ENCODE data around the gene PRSS8.

Gene PRSS8

DNA sequence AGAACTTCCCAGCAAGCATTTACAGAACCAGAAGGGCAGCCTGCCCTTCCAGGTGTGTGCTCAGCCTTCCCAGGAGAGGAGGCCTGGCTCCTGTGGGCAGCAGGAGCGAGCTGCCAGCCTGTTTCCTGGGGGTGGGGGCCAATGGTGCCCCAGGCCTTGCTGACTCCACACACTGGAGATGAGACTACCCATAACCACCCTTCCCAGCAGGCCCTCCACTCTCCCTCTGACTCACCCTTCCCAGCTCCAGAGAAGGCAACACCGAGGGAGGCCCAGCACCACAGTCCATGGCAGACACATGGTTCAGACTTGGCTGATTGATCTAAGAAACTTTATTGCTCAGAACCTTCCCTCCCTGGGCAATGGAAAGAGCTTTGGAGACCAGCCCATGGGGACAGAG, 45.0 kb downstream of the PRSS8 start:
- Histone ChIP-seq H3K9ac (ENCODE audit: low read depth, low read length) (no peak overlapping the region), H3K27me3 (ENCODE audit: insufficient read depth, low read length) (no peaks in the 10 kb centered on the region), H3K4me1 (ENCODE audit: insufficient read depth, low read length) (0 out of 2 replicates have a peak, but pooled peaks cover 3% of the 10 kb centered on the region), H3K9me3 (ENCODE audit: insufficient read depth, low read depth, low read length) (no peaks in the 10 kb centered on the region), H3K4me3 (ENCODE audit: low read length) (no peak overlapping the region), H3K27ac (ENCODE audit: low read length) (no peak overlapping the region), H3K36me3 (ENCODE audit: insufficient read depth, low read depth, low read length) (peaks cover 24% of the 10 kb centered on the region)

DNA sequence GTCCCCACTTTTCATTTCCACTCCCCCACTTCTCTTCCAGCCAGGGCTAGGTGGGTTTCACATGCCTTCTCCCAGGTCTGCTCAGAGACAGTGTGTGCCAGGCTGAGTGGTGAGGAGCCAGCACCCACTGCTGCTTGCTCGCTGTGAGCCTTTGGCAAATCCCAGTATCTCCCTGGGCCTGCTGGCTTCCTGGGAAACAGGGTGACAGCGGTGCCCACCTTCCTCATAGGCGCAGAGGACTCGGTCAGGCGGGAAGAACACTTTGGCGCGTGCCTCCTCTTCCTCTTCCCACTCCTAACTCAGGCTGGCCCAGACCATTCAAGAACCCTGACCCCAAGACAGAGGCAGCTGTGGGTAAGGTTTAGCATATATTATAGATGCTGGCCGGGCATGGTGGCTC, 46.3 kb downstream of the PRSS8 start:
- no peak overlapping the region for H3K27ac ChIP-seq (ENCODE audit: low read length)
- no peak overlapping the region for H3K4me3 ChIP-seq (ENCODE audit: low read length)
- H3K36me3 ChIP-seq (ENCODE audit: insufficient read depth, low read depth, low read length): peaks cover 24% of the 10 kb centered on the region
- H3K4me1 ChIP-seq (ENCODE audit: insufficient read depth, low read length): 0 out of 2 replicates have a peak, but pooled peaks cover 3% of the 10 kb centered on the region
- no peaks in the 10 kb centered on the region for H3K27me3 ChIP-seq (ENCODE audit: insufficient read depth, low read length)
- H3K9me3 ChIP-seq (ENCODE audit: insufficient read depth, low read depth, low read length): no peaks in the 10 kb centered on the region
- no peak overlapping the region for H3K9ac ChIP-seq (ENCODE audit: low read depth, low read length)

DNA sequence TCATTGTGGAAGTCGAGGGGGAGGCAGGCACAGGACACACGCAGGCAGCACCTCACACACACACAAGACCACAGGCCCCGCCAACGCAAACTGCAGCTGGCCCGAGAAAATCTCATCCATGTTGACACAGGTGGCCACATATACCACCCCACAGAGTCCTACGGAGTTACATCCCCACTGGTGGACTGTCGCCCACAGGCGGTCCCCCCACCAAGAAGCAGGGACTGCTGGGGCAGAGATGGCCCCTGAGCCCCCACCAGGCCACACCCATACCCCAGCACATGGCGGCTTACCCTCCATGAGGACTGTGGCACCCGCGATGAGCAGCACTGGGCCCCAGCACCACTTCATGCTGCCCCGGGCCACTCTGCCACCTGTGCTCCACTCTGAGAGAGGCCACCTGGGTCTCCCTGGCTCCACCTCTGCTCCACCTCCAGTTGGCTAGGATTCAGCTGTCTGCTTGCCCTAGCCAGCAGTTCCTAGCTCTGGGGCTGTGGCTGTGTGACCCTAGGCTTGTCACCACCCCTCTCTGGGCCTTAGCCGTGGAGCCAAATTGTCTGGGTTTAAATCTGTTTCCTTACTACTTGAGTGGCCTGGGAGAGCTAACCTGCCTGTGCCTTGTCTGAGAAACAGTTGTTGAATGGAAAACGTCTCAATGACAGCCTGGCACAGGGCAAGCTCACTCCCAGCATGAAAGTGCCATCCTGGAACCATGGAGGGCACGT, 46.9 kb downstream of the PRSS8 start, which contains the start of gene PRSS53:
PRSS53 (minus strand) TSS at position 485 of the 725 bp plus-strand sequence; CDS start at position 351, 134 bp downstream.
- Histone ChIP-seq H3K4me1 (ENCODE audit: insufficient read depth, low read length) (0 out of 2 replicates have a peak, but pooled peaks cover 3% of the 10 kb centered on the region), H3K9ac (ENCODE audit: low read depth, low read length) (no peak within 1 kb of the TSS), H3K27ac (ENCODE audit: low read length) (no peak within 1 kb of the TSS), H3K27me3 (ENCODE audit: insufficient read depth, low read length) (no peaks in the 10 kb centered on the region), H3K36me3 (ENCODE audit: insufficient read depth, low read depth, low read length) (peaks cover 24% of the 10 kb centered on the region), H3K9me3 (ENCODE audit: insufficient read depth, low read depth, low read length) (no peaks in the 10 kb centered on the region), H3K4me3 (ENCODE audit: low read length) (no peak within 1 kb of the TSS)

DNA sequence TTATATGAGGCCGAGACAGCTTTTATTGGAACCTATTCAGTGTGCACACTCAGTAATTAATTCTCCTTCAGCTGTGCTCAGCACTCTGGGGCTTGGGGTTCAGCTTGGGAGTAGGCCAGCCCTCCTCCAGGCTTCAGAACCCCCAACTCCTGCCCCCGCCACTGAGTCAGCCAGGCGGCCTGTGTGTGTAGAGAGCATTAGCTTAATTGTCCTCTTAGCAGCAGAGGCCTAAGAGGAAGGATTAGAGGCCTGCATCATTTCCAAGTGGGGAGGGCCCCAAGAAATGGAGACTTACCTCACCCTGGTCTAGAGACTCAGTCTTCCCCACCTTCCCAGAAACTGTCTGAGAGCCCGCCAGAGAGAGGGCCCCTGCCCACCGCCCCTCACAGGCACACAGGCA, 47.6 kb downstream of the PRSS8 start:
- no peak overlapping the region for H3K27ac ChIP-seq (ENCODE audit: low read length)
- H3K27me3 ChIP-seq (ENCODE audit: insufficient read depth, low read length): no peaks in the 10 kb centered on the region
- H3K4me3 ChIP-seq (ENCODE audit: low read length): no peak overlapping the region
- no peaks in the 10 kb centered on the region for H3K9me3 ChIP-seq (ENCODE audit: insufficient read depth, low read depth, low read length)
- H3K36me3 ChIP-seq (ENCODE audit: insufficient read depth, low read depth, low read length): peaks cover 30% of the 10 kb centered on the region
- H3K9ac ChIP-seq (ENCODE audit: low read depth, low read length): no peak overlapping the region
- H3K4me1 ChIP-seq (ENCODE audit: insufficient read depth, low read length): no peaks in the 10 kb centered on the region

DNA sequence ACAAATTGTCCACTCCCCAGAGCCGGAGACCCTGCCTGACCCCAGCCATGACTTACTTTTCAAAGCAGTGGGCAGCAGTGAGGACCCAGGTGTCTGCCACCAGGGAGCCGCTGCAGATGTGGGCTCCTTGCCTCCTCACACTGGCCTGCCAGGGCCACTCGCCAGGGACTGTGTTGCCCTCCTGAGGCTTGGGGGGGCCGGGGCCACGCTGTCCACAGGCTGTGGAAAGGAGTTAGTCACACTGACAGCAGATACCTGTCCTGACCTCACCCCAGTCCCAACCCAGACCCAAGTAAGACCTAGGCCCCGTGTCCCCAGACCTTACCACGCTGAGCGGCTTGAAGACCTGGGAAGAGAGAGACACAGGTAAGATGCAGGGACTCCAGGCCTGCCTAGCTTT, 48.0 kb downstream of the PRSS8 start:
- Histone ChIP-seq H3K4me3 (ENCODE audit: low read length) (no peak overlapping the region), H3K27ac (ENCODE audit: low read length) (no peak overlapping the region), H3K9ac (ENCODE audit: low read depth, low read length) (no peak overlapping the region), H3K9me3 (ENCODE audit: insufficient read depth, low read depth, low read length) (no peaks in the 10 kb centered on the region), H3K27me3 (ENCODE audit: insufficient read depth, low read length) (no peaks in the 10 kb centered on the region), H3K4me1 (ENCODE audit: insufficient read depth, low read length) (no peaks in the 10 kb centered on the region), H3K36me3 (ENCODE audit: insufficient read depth, low read depth, low read length) (peaks cover 33% of the 10 kb centered on the region)

DNA sequence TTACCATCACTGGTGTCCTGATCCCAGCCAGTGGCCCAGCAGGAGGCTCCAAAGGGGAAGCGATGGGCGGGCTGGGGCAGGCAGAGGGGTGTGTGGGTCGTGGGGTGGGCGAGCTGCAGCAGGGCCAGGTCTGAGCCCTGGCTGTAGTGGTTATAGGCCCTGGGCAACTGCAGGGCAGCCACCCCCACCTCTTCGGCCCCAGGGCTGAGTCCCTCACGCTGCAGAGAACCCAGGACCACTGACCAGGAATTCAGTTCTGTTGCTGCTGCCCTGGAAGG, 49.0 kb downstream of the PRSS8 start:
- H3K4me1 ChIP-seq (ENCODE audit: insufficient read depth, low read length): no peaks in the 10 kb centered on the region
- H3K9me3 ChIP-seq (ENCODE audit: insufficient read depth, low read depth, low read length): no peaks in the 10 kb centered on the region
- peaks cover 39% of the 10 kb centered on the region for H3K36me3 ChIP-seq (ENCODE audit: insufficient read depth, low read depth, low read length)
- H3K9ac ChIP-seq (ENCODE audit: low read depth, low read length): no peak overlapping the region
- H3K27me3 ChIP-seq (ENCODE audit: insufficient read depth, low read length): no peaks in the 10 kb centered on the region
- no peak overlapping the region for H3K27ac ChIP-seq (ENCODE audit: low read length)
- H3K4me3 ChIP-seq (ENCODE audit: low read length): no peak overlapping the region

DNA sequence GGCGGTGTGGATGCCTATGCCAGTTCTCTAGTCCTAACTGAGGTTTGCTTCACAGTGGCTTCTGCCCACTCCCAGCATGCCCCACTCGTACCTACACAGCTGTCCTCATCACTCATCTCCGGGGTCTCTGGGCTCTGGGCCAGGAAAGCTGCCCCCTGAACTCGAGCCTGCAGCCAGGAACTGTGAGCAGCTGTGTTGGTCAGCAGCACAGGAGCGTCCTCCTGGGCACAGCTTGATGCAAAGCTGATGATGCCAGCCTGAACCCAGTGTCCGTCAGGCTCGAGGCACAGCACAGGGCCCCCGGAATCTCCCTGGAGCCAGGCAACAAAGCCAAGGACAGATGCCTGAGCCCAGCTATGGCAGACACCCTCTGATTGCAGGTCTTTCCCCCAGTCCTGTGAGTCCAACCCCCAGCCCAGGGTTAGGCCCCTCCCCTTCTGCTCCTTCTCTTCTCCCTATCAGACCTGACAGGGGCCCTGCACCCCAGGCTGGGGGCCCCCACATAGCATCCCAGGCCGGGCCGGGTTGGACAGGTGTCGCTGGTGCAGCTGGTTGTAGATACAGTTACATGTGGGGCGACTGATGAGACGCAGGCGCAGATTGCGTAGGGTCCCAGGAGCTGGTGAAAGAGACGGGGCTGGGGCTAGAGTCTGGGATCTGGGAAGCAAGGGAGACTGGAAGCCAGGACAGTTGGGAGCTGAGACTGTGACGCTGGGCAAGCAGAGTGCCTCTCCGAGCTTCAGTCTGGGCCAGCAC, 49.5 kb downstream of the PRSS8 start:
- Histone ChIP-seq H3K4me1 (ENCODE audit: insufficient read depth, low read length) (no peaks in the 10 kb centered on the region), H3K27me3 (ENCODE audit: insufficient read depth, low read length) (no peaks in the 10 kb centered on the region), H3K27ac (ENCODE audit: low read length) (no peak overlapping the region), H3K36me3 (ENCODE audit: insufficient read depth, low read depth, low read length) (peaks cover 40% of the 10 kb centered on the region), H3K9me3 (ENCODE audit: insufficient read depth, low read depth, low read length) (no peaks in the 10 kb centered on the region), H3K4me3 (ENCODE audit: low read length) (no peak overlapping the region), H3K9ac (ENCODE audit: low read depth, low read length) (no peak overlapping the region)

DNA sequence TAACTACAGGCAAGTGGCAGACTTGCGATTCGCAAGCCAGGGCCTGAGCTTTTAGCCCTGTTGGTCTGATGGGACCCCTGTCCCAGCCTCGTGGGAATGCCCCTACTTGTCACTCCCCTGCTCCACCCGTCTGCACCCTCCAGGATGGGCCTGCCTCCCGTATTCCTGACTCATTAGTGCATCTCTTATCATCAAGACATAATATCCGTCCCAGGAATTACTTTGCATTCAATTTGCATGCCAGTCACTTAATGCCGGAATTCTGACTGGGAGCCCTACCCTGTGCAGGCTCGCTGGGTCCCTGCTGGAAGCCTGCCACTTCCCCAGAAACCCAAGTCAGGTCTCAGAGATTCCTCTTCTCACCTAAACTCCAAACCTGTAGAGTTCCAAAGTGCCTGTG, 50.1 kb downstream of the PRSS8 start:
- Histone ChIP-seq H3K27me3 (ENCODE audit: insufficient read depth, low read length) (no peaks in the 10 kb centered on the region), H3K27ac (ENCODE audit: low read length) (no peak overlapping the region), H3K4me1 (ENCODE audit: insufficient read depth, low read length) (no peaks in the 10 kb centered on the region), H3K9me3 (ENCODE audit: insufficient read depth, low read depth, low read length) (no peaks in the 10 kb centered on the region), H3K36me3 (ENCODE audit: insufficient read depth, low read depth, low read length) (peaks cover 40% of the 10 kb centered on the region), H3K9ac (ENCODE audit: low read depth, low read length) (no peak overlapping the region), H3K4me3 (ENCODE audit: low read length) (no peak overlapping the region)

DNA sequence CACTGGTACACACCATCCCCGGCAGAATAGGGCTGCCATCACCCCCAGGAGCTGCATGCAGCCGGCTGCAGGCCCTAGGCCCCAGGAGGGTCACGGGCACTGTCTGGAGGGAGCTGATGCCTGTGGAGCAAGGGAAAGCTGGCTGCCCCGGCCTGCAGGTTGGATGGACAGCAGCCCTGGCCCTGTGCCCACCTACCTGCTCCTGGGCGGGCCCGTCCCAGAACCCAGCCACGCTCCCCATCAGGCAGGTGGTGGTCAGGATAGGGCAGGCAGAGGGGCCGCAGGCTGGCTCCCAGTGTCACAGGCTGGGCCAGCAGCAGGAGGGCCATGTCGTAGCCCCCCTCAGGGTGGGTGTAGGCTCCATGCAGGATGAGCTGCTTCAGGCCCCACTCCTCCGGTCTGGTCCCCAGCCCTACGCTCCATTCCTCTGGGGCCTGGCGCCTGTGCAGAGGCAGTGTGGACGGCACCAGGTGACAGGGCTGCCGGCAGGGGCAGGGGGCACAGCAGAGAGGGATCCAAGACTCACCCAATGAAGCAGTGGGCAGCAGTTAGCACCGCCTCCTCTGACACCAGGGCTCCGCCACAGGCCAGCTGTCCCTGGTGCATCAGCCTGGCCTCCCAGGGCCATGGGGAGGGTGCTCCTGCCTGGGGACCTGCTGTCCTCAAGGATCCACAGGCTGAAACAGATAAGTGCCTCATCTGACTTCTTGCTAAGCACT, 50.8 kb downstream of the PRSS8 start:
- Histone ChIP-seq H3K27ac (ENCODE audit: low read length) (no peak overlapping the region), H3K4me1 (ENCODE audit: insufficient read depth, low read length) (no peaks in the 10 kb centered on the region), H3K27me3 (ENCODE audit: insufficient read depth, low read length) (no peaks in the 10 kb centered on the region), H3K36me3 (ENCODE audit: insufficient read depth, low read depth, low read length) (peaks cover 40% of the 10 kb centered on the region), H3K9ac (ENCODE audit: low read depth, low read length) (no peak overlapping the region), H3K9me3 (ENCODE audit: insufficient read depth, low read depth, low read length) (no peaks in the 10 kb centered on the region), H3K4me3 (ENCODE audit: low read length) (no peak overlapping the region)

DNA sequence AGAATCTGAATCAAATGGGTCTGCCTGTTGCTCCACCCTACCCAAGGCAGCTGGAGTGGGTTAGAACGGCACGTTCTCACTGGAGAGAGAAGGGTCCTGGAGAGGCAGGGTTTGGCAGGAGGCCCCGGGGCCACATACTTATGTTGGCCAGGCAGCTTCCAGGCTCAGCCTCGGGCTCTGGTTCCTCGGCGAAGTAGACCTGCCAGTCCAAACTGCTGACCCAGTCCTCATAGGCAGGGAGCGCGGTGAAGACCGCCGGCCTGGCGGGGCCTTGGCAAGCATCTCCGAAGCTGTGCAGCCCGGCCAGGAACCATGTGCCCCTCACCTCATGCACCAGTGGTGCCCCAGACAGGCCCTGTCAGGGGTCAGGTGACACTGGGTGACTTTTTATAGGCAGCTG, 51.5 kb downstream of the PRSS8 start:
- Histone ChIP-seq H3K9ac (ENCODE audit: low read depth, low read length) (no peak overlapping the region), H3K27me3 (ENCODE audit: insufficient read depth, low read length) (no peaks in the 10 kb centered on the region), H3K36me3 (ENCODE audit: insufficient read depth, low read depth, low read length) (peaks cover 43% of the 10 kb centered on the region), H3K27ac (ENCODE audit: low read length) (no peak overlapping the region), H3K4me1 (ENCODE audit: insufficient read depth, low read length) (no peaks in the 10 kb centered on the region), H3K9me3 (ENCODE audit: insufficient read depth, low read depth, low read length) (no peaks in the 10 kb centered on the region), H3K4me3 (ENCODE audit: low read length) (no peak overlapping the region)

DNA sequence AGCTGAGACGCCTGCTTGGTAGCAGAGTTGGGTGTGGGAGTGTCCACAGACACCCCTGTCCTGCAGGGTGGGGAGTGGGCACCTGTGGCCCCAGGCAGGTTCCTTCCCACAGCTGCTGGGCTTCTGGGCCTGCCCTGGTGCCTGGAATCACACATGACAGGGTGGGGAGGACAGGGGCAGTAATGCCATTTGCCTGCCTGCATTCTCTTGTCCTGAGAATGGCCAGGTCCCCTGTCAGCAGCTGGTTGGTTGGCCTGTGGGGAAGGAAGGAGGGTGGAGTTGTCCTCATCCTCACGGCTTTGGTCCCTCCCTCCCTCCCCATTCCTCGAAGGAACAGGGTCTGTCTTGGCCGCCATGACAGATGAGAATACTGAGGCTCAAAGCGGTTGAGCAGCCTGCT, 52.0 kb downstream of the PRSS8 start:
- no peaks in the 10 kb centered on the region for H3K4me1 ChIP-seq (ENCODE audit: insufficient read depth, low read length)
- peaks cover 44% of the 10 kb centered on the region for H3K36me3 ChIP-seq (ENCODE audit: insufficient read depth, low read depth, low read length)
- no peaks in the 10 kb centered on the region for H3K9me3 ChIP-seq (ENCODE audit: insufficient read depth, low read depth, low read length)
- no peaks in the 10 kb centered on the region for H3K27me3 ChIP-seq (ENCODE audit: insufficient read depth, low read length)
- H3K4me3 ChIP-seq (ENCODE audit: low read length): no peak overlapping the region
- H3K27ac ChIP-seq (ENCODE audit: low read length): no peak overlapping the region
- H3K9ac ChIP-seq (ENCODE audit: low read depth, low read length): no peak overlapping the region

DNA sequence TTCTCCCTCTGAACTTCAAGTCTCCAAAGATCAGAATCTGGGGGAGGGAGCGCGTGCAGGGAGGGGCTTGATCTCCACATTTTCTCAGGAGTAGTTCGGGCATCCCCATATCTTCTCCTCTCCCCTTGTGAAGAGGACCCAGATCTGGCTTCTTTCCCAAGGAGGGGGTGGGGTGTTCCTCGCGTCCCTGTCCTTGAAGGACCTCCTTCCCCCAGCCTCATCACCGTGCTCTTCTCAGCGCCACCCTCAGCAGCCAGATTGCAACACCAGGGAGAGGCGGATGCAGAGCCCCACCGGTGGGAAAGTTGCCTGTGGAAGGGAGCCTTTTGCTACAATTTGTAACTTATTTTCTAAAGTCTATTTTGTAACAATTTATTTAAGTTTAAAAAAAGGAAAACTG, 52.4 kb downstream of the PRSS8 start:
- no peaks in the 10 kb centered on the region for H3K9me3 ChIP-seq (ENCODE audit: insufficient read depth, low read depth, low read length)
- H3K4me1 ChIP-seq (ENCODE audit: insufficient read depth, low read length): no peaks in the 10 kb centered on the region
- no peak overlapping the region for H3K9ac ChIP-seq (ENCODE audit: low read depth, low read length)
- no peaks in the 10 kb centered on the region for H3K27me3 ChIP-seq (ENCODE audit: insufficient read depth, low read length)
- H3K27ac ChIP-seq (ENCODE audit: low read length): no peak overlapping the region
- peaks cover 49% of the 10 kb centered on the region for H3K36me3 ChIP-seq (ENCODE audit: insufficient read depth, low read depth, low read length)
- no peak overlapping the region for H3K4me3 ChIP-seq (ENCODE audit: low read length)
